Measurements from ENCODE around the gene NRCAM. TPM values are rescaled to one million over a fixed set of nuclear protein-coding genes. Genes with fewer than 3 reads are reported as not detected.

NRCAM gene
- total RNA-seq, 1 donor from 2014 or later: 9.5 TPM

- no peaks in the 10 kb centered on the region for H3K9me3 Mint-ChIP-seq (ENCODE audit: low read depth)
- no peaks in the 10 kb centered on the region for H3K27me3 Mint-ChIP-seq (ENCODE audit: low read depth)
- peaks cover 4% of the 10 kb centered on the region for H3K36me3 Mint-ChIP-seq (ENCODE audit: low read depth)
Measured at GRCh38 chr7:108166687-108167086, 289.5 kb downstream of the NRCAM start.

GRCh38 chr7:108165723-108166122, 290.5 kb downstream of the NRCAM start:
- TF ChIP-seq CTCF (IDR thresholded peaks at IDR 0.05): no peak
- no peaks in the 10 kb centered on the region for H3K9me3 Mint-ChIP-seq (ENCODE audit: low read depth)
- H3K36me3 Mint-ChIP-seq (ENCODE audit: low read depth): peaks cover 1% of the 10 kb centered on the region
- DNase-seq (ENCODE audit: low spot score): no peak
- H3K4me1 Mint-ChIP-seq (ENCODE audit: low read depth): no peaks in the 10 kb centered on the region
- no peak overlapping the region for H3K27ac Mint-ChIP-seq (ENCODE audit: unreplicated experiment)
- no peak overlapping the region for H3K4me3 Mint-ChIP-seq (ENCODE audit: unreplicated experiment)
- H3K27me3 Mint-ChIP-seq (ENCODE audit: low read depth): peaks cover 2% of the 10 kb centered on the region

More at GRCh38 chr7:108166687-108167086, 289.5 kb downstream of the NRCAM start:
- no peak for DNase-seq (ENCODE audit: low spot score)
- peaks cover 6% of the 10 kb centered on the region for H3K4me1 Mint-ChIP-seq (ENCODE audit: low read depth)
- no peak overlapping the region for H3K27ac Mint-ChIP-seq (ENCODE audit: unreplicated experiment)
- TF ChIP-seq CTCF (IDR thresholded peaks at IDR 0.05): no peak
- no peak overlapping the region for H3K4me3 Mint-ChIP-seq (ENCODE audit: unreplicated experiment)

- H3K36me3 Mint-ChIP-seq (ENCODE audit: low read depth): no peaks in the 10 kb centered on the region
- DNase-seq (ENCODE audit: low spot score): no peak
- TF ChIP-seq CTCF (IDR thresholded peaks at IDR 0.05): peak; percentile 19
- H3K4me1 Mint-ChIP-seq (ENCODE audit: low read depth): no peaks in the 10 kb centered on the region
- no peak overlapping the region for H3K4me3 Mint-ChIP-seq (ENCODE audit: unreplicated experiment)
- H3K27ac Mint-ChIP-seq (ENCODE audit: unreplicated experiment): no peak overlapping the region
- no peaks in the 10 kb centered on the region for H3K9me3 Mint-ChIP-seq (ENCODE audit: low read depth)
- H3K27me3 Mint-ChIP-seq (ENCODE audit: low read depth): peaks cover 2% of the 10 kb centered on the region
Measured at GRCh38 chr7:108164946-108165345, 291.3 kb downstream of the NRCAM start.

GRCh38 chr7:108164342-108164741, 291.9 kb downstream of the NRCAM start:
- Mint-ChIP-seq H3K4me1 (ENCODE audit: low read depth) (no peaks in the 10 kb centered on the region), H3K9me3 (ENCODE audit: low read depth) (no peaks in the 10 kb centered on the region), H3K4me3 (ENCODE audit: unreplicated experiment) (no peak overlapping the region), H3K27ac (ENCODE audit: unreplicated experiment) (no peak overlapping the region), H3K27me3 (ENCODE audit: low read depth) (peaks cover 2% of the 10 kb centered on the region), H3K36me3 (ENCODE audit: low read depth) (no peaks in the 10 kb centered on the region)
- no peak for DNase-seq (ENCODE audit: low spot score)
- TF ChIP-seq CTCF (IDR thresholded peaks at IDR 0.05): no peak

GRCh38 chr7:108158776-108159175, 297.5 kb downstream of the NRCAM start:
- Mint-ChIP-seq H3K36me3 (ENCODE audit: low read depth) (no peaks in the 10 kb centered on the region), H3K4me1 (ENCODE audit: low read depth) (no peaks in the 10 kb centered on the region), H3K9me3 (ENCODE audit: low read depth) (no peaks in the 10 kb centered on the region), H3K27ac (ENCODE audit: unreplicated experiment) (no peak overlapping the region), H3K27me3 (ENCODE audit: low read depth) (peaks cover 2% of the 10 kb centered on the region), H3K4me3 (ENCODE audit: unreplicated experiment) (no peak overlapping the region)
- TF ChIP-seq CTCF (IDR thresholded peaks at IDR 0.05): no peak
- DNase-seq (ENCODE audit: low spot score): no peak
